Astrocyte of the hippocampus (primary cell): ENCODE measurements around the gene GSG1L.

Experiments used
- DNase-seq: peaks from one replicate; pipeline ENCODE4 v3.0.0; 2011; ENCODE audit warnings: low read depth, low spot score

Gene GSG1L

GRCh38 chr16:28064706-28065249, 1.3 kb upstream of the GSG1L start:
- no peak for DNase-seq

GRCh38 chr16:28064150-28064549, 636 bp upstream of the GSG1L start:
- DNase-seq = no peak

- peak; percentile 59 for DNase-seq
Measured at GRCh38 chr16:28062847-28063521, 530 bp downstream of the GSG1L start.

GRCh38 chr16:28062261-28062846, 1.2 kb downstream of the GSG1L start:
- no peak for DNase-seq

GRCh38 chr16:28061352-28062101, 2.0 kb downstream of the GSG1L start:
- no peak for DNase-seq

DNA sequence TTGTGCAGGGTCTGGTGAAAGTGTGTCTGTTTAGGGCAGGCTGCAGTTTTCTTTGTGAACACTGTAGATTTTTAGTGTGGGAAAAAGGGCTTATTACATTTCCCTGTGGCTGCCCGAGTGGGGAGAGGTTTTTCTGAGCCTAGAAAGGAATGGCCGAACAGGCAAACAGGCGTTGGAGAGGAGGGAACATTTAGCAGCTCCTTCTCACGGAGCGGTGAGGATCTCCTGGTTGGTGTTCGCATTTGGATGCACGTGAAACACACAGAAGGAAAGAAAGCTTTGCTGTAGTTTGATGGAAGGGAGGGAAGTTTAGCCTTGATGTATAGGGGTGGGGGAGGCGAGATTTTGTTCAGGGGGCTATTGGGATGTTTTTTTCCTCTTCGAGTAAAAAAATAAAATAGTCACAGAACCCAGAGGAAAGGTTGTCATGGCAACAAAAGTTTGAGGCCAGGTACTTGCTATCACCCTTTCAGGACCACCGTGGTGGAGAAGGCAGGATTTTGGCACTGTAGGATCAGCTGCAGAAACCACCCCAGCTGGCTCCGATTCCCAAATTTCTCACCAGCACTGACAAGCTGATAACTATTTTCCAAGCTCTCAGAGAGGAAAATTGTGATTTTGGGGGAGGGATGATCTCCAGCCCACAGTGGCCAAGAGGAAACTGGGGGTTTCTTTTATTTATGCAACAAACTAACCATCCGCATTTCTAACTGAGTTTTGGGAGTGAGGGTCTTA, 3.5 kb downstream of the GSG1L start:
- DNase-seq = no peak

GRCh38 chr16:28058839-28059589, 4.5 kb downstream of the GSG1L start:
- DNase-seq = no peak

DNA sequence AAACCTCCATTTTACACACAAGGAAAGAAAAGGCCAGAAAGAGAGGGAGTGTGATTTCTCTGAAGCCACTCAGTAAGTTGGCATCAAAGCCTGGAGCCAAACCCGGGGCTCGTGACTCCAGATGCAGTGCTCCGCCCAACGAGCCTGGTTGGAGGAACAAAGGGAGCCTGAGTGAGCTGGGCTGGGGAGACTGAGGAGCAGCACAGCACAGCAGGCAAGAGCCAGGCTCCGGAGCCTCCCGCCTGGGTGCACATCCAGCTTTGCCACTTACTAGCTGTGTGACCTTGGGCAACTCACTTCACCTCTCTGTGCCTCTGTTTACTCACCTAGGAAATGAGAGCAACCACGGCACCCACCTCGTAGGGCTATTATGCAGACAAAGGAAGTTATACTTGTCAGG, 5.6 kb downstream of the GSG1L start:
- no peak for DNase-seq

DNA sequence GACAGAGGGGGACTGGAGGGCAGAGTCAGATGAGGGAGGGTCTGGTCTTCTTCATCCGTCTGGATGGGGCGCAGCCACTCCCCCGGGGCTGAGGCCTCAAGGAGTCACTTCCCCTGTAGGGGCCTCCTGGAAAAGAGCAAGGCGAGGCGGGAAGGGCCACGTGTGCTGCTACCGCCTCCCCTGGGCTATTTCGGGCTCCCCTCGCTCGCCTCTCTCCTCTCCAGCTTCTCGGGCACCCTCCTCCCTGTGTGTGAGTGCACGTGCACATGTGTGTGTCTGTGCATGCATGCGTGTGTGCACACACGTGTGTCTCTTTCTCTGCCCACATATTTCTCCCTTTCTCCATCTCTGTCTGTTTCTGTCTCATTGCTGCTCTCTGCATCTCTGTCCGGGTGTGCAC, 10.1 kb downstream of the GSG1L start:
- no peak for DNase-seq

DNA sequence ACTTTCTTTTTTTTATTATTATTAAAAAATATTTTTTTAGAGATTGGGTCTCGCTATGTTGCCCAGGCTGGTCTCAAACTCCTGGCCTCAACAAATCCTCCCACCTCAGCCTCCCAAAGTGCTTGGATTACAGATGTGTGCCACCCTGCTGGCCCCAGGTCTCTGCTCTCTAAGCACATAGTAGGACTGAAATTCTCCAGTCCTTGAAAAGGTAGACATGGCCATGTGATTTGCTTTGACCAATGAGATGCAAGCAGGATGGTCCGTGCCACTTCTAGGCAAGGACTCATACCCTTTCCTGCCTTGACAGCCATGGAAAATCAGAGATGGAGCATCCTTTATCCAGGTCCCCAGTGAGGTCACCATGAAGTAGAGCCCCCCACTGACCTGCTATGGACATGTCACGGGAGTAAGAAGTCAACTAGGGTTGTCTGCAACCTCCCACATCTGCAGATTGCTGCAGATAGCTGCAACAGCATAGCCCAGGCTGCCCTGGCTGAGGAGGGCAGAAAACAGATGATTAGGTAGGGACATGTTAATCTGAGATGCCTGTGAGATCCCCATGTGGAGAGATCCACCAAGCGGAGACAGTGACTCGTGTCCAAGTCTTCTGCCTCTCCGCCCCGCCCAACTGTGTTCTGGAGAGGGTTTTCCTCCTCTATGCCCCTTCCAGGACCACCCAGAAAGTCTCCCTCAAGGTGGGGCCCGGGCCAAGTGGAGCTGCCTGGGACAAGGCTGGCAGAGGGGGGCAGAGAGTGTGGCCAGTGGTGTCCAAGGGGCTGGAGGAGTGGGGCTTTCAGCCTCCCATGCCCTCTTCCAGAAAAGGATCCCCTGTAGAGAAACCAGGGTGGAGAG, 11.0 kb downstream of the GSG1L start:
- DNase-seq = no peak

GRCh38 chr16:28051486-28051885, 12.0 kb downstream of the GSG1L start:
- no peak for DNase-seq

DNA sequence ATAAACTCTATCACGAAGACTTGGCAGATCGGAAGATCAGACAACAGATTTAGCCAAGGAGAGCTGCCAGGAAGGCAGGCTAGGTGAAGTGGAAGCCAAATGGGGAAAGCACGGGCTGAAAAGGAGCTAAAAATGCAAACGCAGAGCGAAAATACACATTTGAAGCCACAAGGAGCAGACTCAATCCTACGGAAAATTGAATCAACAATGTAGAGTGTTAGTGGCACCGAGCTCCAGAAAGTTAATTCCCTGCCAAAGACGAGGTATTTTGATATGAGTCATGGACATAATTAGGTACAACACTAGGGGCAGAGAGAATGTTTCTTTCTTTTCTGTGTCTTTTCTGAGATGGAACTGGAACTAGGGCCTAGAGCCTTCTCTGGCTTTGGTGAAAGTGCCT, 20.7 kb downstream of the GSG1L start:
- DNase-seq = peak; percentile 90

DNA sequence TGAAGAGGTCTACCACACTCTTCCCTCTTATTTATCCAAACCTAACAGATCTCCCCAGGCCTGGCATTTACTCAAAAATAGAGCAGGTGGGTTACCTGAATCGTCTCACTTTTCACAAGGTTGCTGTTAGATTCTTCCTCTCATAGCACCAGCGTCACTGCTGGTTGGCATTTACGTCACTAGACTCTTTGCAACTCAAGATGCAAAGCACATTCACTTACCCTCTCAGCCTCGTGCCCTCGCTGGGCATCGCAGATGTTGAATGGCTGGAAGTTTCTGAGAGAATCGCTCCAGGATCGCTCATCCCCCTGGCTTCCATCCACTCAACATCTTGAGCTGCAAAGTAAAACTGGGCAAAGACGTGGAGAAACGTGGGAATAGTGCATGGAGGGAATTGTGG, 21.9 kb downstream of the GSG1L start:
- DNase-seq = peak; percentile 30

DNA sequence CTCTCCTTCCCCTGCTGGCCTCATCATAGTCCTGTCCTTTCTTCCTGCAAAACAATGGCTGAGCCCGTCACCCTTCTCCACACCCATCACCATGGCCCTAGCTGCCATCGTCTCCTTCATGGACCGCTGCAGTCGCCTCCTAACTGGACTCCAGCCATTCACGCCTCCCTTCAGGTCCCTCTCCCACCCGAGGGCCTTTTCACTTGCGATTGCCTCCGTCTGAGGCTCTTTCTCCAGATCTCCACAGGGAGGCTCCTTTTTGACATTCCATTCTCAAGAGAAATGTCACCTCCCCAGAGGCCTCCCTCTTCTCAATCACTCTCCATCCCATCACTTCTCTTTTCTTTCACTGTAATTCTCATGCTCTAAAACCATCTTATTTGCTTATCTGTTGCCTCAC, 23.5 kb downstream of the GSG1L start:
- no peak for DNase-seq

GRCh38 chr16:28039493-28039892, 24.0 kb downstream of the GSG1L start:
- DNase-seq = no peak

DNA sequence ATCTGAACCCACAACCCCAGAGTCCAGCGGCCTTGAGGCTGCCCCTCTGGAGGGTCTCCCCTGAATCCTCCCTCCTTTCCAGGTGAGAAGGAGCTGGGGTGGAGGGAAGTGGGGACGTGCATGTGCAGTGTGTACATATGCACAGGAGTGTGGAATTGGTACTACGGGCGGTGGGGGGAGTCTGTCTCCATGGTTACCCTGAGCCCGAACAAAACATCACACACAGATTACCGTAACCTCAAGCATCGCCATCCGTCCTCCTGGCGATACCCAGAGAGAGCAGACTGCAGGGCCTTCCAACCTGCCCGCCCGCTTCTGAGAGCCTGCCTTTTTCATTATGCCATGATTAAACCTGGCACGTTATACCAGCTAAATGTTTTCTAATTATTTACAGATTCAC, 25.1 kb downstream of the GSG1L start:
- no peak for DNase-seq

GRCh38 chr16:28035866-28036393, 27.6 kb downstream of the GSG1L start:
- no peak for DNase-seq

GRCh38 chr16:28033870-28034269, 29.6 kb downstream of the GSG1L start:
- DNase-seq = no peak

DNA sequence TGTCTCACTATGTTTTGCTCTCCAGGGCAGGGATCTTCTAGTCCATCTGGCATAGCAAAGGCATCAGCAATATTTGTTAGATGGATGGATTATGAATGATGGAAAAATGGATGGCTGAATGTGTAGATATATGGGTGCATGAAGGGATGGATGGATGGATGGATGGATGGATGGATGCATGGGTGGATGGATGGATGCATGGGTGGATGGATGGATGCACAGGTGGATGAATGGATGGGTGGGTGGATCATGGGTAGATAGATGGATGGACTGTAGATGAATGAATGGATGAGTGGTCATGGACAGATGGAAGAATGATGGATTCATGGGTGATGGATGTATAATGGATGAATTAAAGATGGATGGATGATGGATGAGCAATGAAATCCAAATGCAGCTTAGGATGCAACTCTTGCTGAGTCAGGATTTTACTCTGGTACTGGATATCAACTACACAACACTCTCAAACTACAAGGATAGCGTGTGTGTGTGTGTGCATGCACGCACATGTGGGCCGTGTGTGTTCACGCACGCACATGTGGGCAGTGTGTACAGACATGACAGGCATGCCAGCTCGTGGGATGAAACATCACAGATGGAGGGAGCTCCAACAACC, 34.0 kb downstream of the GSG1L start:
- DNase-seq = no peak

DNA sequence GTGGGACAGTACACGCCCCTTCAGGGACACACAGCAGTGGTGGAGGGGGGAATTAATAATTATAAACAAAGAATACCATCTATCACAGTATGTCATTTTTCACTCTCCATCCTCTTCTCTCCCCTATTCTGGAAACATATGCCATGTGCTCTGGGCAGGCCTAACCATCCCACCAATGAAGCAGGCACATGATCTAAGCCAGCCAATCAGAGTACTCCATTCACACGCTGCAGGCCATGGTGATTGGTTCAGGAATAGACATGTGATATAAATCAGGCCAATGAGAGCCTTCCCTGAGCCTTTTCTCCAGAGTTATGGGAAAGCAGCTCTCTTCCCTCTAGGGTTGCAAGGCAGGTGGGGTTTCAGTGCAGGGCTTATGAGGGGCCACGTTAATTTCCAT, 36.5 kb downstream of the GSG1L start:
- no peak for DNase-seq
